ENCODE results near the gene SLC25A34. TPM values are rescaled to one million over a fixed set of nuclear protein-coding genes. Genes with fewer than 3 reads are reported as not detected.
A peak's percentile ranks its signal among the peaks of the same experiment; 100 is the strongest.

The SLC25A34 gene
- total RNA-seq, 1 experiment from 2014 or later = 0.59 TPM

DNA sequence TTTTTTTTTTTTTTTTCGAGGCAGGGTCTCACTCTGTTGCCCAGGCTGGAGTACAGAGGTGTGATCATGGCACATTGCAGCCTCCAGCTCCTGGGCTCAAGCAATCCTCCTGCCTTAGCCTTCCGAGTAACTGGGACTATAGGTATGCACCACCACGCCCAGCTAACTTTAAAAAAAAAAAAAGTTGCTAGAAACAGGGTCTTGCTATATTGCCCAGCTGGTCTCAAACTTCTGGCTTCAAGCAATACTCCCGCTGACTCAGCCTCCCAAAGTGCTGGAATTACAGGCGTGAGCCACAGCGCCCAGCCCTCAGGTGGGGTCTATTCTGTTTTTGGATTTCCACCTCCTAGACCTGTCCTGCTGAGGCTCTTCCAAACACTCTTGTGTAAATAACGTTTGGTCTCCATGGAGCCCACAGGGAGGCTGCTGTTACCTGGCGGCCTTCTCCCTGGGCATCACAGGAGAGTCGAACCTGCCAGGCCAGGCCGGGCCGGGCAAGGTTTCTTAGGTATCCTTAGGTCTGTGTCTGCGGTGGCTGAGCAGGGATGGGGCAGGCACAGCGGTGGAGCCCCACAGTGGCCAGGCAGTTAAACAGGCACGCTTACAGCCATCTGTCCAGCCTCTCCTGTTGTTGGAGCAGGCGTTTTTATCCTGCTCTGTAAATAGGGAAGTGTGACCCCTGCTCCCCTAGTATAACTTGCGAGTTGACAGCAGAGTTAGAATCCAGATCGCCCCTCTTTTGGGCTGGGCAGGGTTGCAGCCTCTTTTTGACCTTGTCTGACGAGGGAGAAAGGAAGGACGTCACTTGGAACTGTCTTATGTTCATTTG lies 33.1 kb upstream of the SLC25A34 start:
- Histone ChIP-seq H3K36me3 (ENCODE audit: control insufficient read depth in 1 of 2, insufficient read depth in 2 of 2, low read length in 2 of 2) (no peaks in the 10 kb centered on the region), H3K27me3 (ENCODE audit: insufficient read depth, low read length) (no peaks in the 10 kb centered on the region), H3K27ac (ENCODE audit: low read depth, low read length) (no peak overlapping the region), H3K9me3 (ENCODE audit: control insufficient read depth in 1 of 2, insufficient read depth in 1 of 2, low read depth in 1 of 2, low read length in 2 of 2) (no peaks in the 10 kb centered on the region), H3K9me2 (ENCODE audit: insufficient read depth) (no peaks in the 10 kb centered on the region), H3K4me3 (replicated peaks in 1 of 2; ENCODE audit: low read depth in 1 of 2, low read length in 2 of 2) (no peak overlapping the region), H3K79me2 (ENCODE audit: insufficient read depth, low read length) (peaks cover 21% of the 10 kb centered on the region; the same call in 1 of the 2 replicates), H2AFZ (ENCODE audit: low read depth, low read length, poor library complexity, severe bottlenecking) (no peak overlapping the region), H4K20me1 (ENCODE audit: insufficient read depth) (no peaks in the 10 kb centered on the region), H3K4me1 (ENCODE audit: control insufficient read depth in 1 of 2, insufficient read depth in 2 of 2, low read length in 2 of 2) (peaks cover 0 to 3% of the 10 kb centered on the region in 2 experiments; a peak in 1 of 4 replicates), H3K4me2 (ENCODE audit: low read length) (no peak overlapping the region), H3K9ac (ENCODE audit: low read length) (no peak overlapping the region)
- RAD21 ChIA-PET (ENCODE audit: low non-redundant PET in 1 of 2, low total read pairs in 2 of 2, uncharacterized antibody in 2 of 2, unreplicated experiment in 2 of 2) = no interaction called here
- intact Hi-C loops (cut with micrococcal nuclease) = no loop called here
- CTCF ChIA-PET = no interaction called here
- ATAC-seq = peak; percentile 92
- POLR2A ChIA-PET = no interaction called here
- no TSS peak for BruUV-seq (replicated peaks)
- TF ChIP-seq POLR2AphosphoS5 (IDR thresholded peaks at IDR 0.05; ENCODE audit: low read depth, low read length) = no peak
- no peak for TF ChIP-seq SP1 (IDR thresholded peaks at IDR 0.05; ENCODE audit: low read depth)
- no peak for TF ChIP-seq YY1 (IDR thresholded peaks at IDR 0.05; ENCODE audit: extremely low read depth, insufficient replicate concordance, low read depth, low read length)
- TF ChIP-seq ZNF274 (IDR thresholded peaks at IDR 0.05; ENCODE audit: low read depth, low read length) = no peak
- no peak for TF ChIP-seq POLR2A (IDR thresholded peaks at IDR 0.05; ENCODE audit: borderline replicate concordance, extremely low read depth, insufficient read depth, insufficient read length)
- TF ChIP-seq EZH2phosphoT487 (IDR thresholded peaks at IDR 0.05; ENCODE audit: borderline replicate concordance) = no peak
- TF ChIP-seq ELF1 (IDR thresholded peaks at IDR 0.05; ENCODE audit: borderline replicate concordance, low read depth) = no peak
- peak; percentile 9 to 34 (median 21); a peak in 3 of 6 replicates for TF ChIP-seq CTCF (IDR thresholded peaks at IDR 0.05 in 2 of 3, conservative IDR thresholded peaks at IDR 0.05 in 1 of 3; ENCODE audit: borderline replicate concordance in 1 of 3, insufficient read depth in 1 of 3, low read depth in 2 of 3, low read length in 2 of 3)
- TF ChIP-seq EGR1 (IDR thresholded peaks at IDR 0.05; ENCODE audit: low read depth) = no peak
- no peak for TF ChIP-seq CBX3 (IDR thresholded peaks at IDR 0.05; ENCODE audit: low read depth)
- peak; percentile 44; the same call in 1 of the 2 replicates for TF ChIP-seq RAD21 (IDR thresholded peaks at IDR 0.05; ENCODE audit: low read depth)
- no peak for TF ChIP-seq FOSL1 (IDR thresholded peaks at IDR 0.05; ENCODE audit: low read depth)
- DNase-seq (ENCODE audit: low read depth, low spot score) = no peak

All from HCT116 (cell line).